GM19452 (cell line): ENCODE results near the gene CREG2.
"Not testable (repeated sequence)": the region's sequence is repeated elsewhere in the genome, so short reads cannot be mapped to it uniquely, and the experiment has no call there.

Source experiments
- ATAC-seq: cut with Tn5 transposase; IDR thresholded peaks from one replicate; pipeline ENCODE4 v1.9.1; 2021; ENCODE audit not compliant: unreplicated experiment

Gene CREG2

GRCh38 chr2:101348883-101349282 lies 38.4 kb downstream of the CREG2 start:
- ATAC-seq, result no peak

- no peak for ATAC-seq
These were observed 40.4 kb downstream of the CREG2 start for GRCh38 chr2:101346909-101347308.

GRCh38 chr2:101344137-101344536 lies 43.2 kb downstream of the CREG2 start:
- ATAC-seq, result no peak

GRCh38 chr2:101342625-101343008 lies 44.7 kb downstream of the CREG2 start:
- ATAC-seq, result no peak

GRCh38 chr2:101341901-101342624 lies 45.2 kb downstream of the CREG2 start:
- no peak for ATAC-seq

- ATAC-seq, result no peak
These were observed 45.9 kb downstream of the CREG2 start for GRCh38 chr2:101341421-101341820.

- no peak for ATAC-seq
These were observed 47.2 kb downstream of the CREG2 start for GRCh38 chr2:101340141-101340551.

- no peak for ATAC-seq
These were observed 47.9 kb downstream of the CREG2 start for GRCh38 chr2:101339266-101339880.

- ATAC-seq, result no peak
These were observed 49.4 kb downstream of the CREG2 start for GRCh38 chr2:101337877-101338276.

- no peak for ATAC-seq
These were observed 54.2 kb downstream of the CREG2 start for GRCh38 chr2:101332885-101333766.

- no peak for ATAC-seq
These were observed 56.1 kb downstream of the CREG2 start for GRCh38 chr2:101331202-101331601.

GRCh38 chr2:101330253-101330933 lies 56.9 kb downstream of the CREG2 start:
- ATAC-seq, result no peak

- ATAC-seq, result no peak
These were observed 58.3 kb downstream of the CREG2 start for GRCh38 chr2:101329026-101329425.

GRCh38 chr2:101328474-101329007 lies 58.8 kb downstream of the CREG2 start:
- ATAC-seq, result peak; percentile 72

GRCh38 chr2:101327863-101328394 lies 59.4 kb downstream of the CREG2 start:
- no peak for ATAC-seq

GRCh38 chr2:101325425-101325824 lies 61.9 kb downstream of the CREG2 start:
- ATAC-seq, result no peak

GRCh38 chr2:101316568-101316967 lies 70.7 kb downstream of the CREG2 start:
- ATAC-seq, result not testable (repeated sequence)

GRCh38 chr2:101311696-101312017 lies 75.6 kb downstream of the CREG2 start:
- ATAC-seq, result no peak

- no peak for ATAC-seq
These were observed 76.2 kb downstream of the CREG2 start for GRCh38 chr2:101310834-101311695.
